Measurements from ENCODE around the gene SERGEF. TPM values are rescaled to one million over a fixed set of nuclear protein-coding genes. Genes with fewer than 3 reads are reported as not detected.
"Not testable (repeated sequence)": the region's sequence is repeated elsewhere in the genome, so short reads cannot be mapped to it uniquely, and the experiment has no call there.

SERGEF gene
- total RNA-seq, 1 donor from 2014 or later = 23.3 TPM

DNA sequence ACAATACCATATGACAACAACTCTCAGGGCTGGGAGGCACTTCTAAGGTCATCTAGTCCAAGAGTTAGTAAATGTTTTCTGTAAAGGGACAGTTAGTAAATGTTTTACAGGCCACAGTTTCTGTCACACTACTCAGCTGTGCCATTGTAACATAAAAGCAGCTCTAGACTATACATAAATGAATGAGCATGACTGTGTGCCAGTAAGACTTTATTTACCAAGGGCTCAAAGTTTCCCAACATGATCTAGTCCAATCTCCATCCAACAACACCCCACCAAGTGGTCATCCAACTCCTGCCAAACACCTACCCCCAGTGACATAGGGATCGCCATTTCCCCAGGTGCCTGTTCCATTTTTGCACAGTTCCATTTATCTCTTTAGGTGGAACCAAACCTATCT lies 12.1 kb downstream of the SERGEF start:
- DNase-seq (ENCODE audit: low read depth, low spot score) = no peak

DNA sequence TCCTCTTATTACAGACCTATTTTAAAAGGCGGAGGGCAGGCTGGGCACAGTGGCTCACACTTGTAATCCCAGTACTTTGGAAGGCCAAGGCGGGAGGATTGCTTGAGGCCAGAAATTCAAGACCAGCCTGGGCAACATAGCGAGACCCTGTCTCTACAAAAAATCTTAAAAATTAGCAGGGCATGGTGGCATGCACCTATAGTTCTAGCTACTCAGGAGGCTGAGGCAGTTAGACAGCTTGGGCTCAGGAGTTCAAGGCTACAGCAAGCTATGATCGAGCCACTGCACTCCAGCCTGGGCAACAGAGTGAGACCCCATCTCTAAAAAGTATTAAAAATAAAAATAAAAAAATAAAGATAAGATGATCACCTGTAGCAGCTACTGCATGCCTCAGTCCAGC lies 12.7 kb downstream of the SERGEF start:
- DNase-seq (ENCODE audit: low read depth, low spot score) = not testable (repeated sequence)

DNA sequence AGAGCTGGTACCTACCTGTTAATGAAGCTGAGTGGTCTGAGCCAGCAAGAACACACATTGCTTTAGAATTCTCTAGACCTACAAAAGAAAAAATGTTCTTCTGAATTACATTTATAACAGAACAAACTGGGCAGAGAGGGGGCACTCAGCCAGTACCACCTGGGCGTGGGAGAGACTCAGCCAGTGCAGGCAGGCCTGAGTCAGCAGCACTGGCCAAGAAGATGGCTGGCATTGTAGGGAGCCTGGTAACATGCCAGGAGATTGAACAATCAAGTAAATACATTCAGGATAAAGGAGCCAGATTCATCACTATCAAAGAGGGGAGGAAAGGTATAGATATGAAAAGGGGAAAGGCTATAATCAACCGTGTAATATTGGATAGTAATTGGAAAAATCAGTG lies 19.9 kb downstream of the SERGEF start:
- DNase-seq (ENCODE audit: low read depth, low spot score) = no peak

DNA sequence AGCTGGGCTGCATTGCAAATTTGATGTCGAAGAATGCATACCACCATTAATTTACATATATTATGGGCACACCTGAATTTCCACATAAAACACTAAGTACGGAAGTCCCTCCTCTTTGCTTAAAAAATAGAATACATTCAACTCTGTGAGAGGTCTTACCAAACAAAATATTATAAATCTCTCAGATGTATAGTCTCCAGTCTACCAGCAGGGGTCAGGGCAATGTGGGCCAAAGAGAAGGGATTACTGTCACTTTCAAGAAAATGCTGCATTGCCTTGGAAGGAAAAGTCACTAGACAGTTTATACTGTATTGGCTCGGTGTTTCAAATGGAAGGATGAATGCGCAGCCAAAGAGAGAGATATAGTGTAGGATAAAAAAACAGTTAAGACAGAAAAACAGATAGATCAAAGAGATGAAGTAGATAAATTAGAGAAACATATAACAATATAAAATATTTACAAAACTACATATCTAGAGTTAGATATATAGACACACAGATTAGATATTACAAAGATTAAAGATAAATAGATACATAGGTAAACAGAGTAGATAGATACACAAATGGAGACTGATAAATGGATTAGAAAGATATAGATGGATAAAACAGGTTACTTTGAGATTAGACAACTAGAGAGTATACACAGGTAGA lies 20.9 kb downstream of the SERGEF start:
- peak; percentile 43 for DNase-seq (ENCODE audit: low read depth, low spot score)

DNA sequence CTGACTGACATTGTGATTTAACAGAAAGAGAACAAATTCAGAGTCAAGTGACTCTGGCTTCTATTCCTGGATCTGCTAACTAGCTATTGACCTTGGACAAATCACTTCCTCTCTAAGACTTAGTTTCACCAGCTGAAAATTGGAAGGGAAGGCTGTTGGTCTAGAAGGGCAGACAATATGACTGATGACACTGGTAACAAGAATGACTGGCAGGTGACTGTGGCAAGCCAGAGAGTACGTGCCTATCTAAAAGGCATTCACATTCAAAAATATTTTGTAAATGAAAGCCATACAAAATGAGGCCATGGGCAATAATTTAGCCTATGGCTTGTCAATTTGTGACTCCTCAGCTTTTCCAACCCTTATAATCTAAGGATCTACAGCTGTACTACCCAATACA lies 23.5 kb downstream of the SERGEF start:
- DNase-seq (ENCODE audit: low read depth, low spot score) = no peak

DNA sequence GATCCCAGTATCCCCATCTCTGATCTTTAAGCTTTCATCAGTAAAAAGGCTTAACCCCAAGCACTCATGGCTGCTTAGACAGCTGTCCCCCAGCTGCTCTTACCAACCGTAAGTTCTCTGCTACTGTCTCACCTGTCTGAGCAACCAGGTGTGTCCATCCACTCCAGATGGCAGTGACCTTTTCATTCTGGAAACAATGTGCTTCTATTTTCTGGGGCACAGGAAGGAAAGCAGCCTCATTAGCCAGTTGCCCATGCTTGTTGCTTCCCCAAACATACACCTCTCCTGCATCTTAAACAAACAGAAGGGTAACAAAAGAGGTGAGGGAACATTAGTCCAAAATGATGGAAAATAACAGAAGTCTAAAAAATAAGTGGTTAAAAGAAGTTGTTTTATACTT lies 24.4 kb downstream of the SERGEF start:
- DNase-seq (ENCODE audit: low read depth, low spot score) = no peak

DNA sequence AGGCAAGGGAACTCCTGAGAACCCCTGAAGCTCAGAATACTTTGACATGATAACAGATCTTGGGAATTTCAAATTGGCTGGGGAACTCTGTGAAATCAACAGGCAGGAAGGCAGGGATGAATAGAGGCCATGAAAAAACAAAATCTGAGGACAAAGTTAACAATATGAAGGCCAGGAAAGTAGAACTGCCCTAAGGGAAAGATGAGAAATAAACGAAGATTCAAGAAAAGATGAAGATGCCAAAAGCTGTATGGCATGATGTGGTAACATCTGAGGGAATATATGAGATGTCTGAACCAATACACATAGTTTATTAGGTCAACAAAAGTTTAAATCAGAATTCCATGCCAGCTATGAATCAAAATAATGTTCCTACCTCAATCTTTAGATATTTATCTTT lies 25.0 kb downstream of the SERGEF start:
- no peak for DNase-seq (ENCODE audit: low read depth, low spot score)

DNA sequence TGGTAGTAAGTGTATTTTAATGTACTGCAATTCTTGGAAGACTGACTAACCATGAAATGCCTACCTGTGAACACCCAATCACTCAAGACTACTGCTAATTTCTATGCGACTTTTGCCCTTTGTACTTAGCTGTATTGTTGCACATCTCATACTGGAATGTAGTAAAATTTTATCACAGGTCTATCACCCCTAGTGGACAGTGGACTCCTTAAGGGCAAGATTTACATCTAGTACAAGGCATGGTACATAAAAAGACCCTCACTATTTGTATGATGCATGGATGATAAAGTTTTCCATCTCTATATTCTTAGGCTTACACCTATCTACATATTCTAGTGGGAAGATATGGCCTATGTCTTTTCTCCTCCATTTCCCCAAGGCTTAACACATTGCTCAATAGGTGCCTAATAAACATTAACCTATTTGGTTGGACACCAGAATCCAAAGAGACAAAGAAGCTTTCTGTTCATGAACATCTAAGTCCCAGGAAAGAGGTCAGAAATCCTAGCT lies 26.1 kb downstream of the SERGEF start:
- DNase-seq (ENCODE audit: low read depth, low spot score) = no peak

DNA sequence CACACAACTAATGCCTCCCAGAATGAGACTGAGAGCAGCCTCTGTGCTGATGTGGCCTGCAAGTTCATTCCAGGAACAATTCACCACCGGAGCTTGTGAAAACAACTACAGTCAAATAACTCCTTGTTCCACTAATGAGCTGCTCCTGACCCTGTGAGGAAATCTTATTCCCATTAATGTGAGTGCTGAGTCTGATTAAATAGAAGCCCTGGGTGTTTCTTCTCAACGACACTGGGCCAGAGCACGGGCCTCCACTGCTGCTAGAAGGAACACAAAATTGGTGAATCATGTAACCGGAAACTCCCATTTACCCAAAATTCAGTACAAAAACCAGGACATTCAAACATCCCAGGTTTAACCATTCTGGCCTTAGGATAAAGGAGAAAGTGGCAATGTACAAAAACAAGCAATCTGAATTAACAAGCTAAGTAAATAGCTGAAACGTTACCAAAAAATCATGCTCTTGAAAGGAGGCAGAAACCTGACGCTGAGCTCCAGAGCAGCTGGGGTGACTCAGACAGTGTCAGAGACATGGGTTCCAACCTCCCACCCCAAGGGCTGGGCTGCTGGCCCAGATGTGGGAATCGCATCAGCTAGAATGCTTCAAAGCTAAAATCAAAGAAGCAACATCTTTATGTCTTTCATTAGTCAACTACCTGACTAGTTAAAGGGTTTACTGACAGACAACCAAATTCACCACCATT lies 26.7 kb downstream of the SERGEF start:
- no peak for DNase-seq (ENCODE audit: low read depth, low spot score)

DNA sequence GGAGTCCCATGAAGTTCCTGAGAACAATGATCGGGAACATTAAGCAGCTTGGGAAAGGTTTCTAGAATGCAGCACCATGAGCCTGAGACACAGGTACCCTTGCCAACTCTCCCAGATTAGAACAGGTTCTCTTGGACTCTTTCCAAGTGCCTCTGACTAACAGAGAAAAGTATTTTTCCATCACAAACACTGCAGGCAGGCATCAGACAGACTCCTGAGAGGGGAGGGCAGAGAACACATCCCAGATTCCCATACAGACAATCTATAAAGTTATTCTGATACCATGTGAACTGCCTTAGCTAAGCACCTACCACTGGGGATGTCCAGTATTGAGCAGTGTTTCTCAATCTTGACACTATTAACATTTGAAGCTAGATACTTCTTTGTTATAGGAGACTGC lies 27.3 kb downstream of the SERGEF start:
- no peak for DNase-seq (ENCODE audit: low read depth, low spot score)

DNA sequence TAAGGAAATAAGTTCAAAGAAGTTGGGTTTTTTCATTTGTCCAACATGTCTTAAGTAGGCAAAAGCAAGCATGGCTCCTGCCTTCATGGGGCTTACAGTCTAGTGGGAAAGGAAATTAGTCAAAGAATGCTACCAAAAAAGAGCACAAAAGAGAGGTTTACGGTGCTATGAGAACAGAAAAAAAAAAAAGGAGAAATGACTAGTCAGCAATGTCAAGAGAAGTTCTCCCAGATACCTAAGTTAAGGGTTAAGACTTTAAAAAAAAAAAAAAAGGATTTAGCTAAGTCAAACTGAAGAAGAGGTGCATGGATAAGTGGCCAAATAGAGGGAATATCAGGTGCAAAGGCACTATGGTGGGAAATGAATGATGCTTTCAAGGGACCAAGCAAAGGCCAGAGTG lies 29.3 kb downstream of the SERGEF start:
- no peak for DNase-seq (ENCODE audit: low read depth, low spot score)

DNA sequence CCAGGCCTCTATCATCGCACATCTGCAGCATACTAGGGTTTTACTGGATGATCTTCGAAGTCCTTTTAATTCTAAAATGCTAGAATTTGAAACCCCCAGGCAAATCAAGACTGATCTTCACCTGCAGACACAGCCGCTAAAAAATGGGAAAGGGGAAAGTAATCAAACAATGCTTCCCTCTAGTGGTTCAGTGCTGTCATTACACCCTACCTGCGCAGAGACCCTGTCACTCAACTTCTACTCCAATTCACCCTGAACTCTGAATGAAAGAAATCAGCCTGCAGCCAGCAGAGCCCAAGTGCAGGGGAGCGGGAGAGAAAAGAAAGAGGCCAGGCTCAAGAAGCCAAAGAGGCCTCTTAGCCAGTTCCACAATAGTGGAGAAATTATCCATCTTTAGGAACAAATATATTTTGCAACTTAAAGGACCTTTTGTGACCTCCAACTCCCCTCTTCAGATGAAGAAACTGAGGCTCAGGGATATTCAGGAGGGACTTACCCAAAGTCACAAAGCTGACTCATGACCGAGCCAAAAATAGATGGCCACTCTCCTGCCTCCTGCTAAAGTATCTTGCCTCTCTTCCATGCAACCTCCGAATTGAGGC lies 33.0 kb downstream of the SERGEF start:
- no peak for DNase-seq (ENCODE audit: low read depth, low spot score)

DNA sequence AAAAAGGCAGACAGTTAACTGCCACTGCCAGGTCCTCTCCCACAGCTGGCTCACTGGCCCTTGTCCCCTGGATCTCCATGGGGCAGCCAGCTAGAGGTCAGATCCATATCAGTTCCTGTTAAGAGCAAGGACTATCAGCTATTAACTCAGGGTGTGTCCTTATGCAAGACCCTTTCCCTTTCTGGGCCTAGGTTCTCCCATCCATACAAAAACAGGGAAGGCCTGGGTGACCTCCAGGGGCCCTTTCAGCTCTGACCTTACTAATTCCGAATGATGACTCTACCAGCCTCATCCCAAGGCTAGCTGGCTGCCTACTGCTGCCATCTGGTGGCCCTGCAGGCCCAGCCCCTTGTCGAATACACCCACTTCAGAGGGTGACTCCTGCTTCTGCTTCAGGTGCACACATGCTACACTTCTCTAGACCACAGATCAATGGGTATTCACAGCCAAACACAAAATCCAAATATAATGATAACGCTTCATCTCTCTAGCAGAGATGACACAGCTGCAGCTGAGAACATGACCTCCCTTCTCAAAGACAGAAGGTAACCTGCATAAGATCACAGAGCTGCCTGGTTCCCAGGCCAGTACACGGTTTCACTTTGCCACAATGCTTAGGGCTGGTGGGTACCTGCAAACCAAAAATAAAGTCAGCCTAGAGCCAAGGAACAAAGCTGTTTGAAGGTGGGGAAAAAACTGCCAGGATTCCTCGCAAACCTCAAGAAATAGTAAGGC lies 34.1 kb downstream of the SERGEF start:
- DNase-seq (ENCODE audit: low read depth, low spot score) = no peak

DNA sequence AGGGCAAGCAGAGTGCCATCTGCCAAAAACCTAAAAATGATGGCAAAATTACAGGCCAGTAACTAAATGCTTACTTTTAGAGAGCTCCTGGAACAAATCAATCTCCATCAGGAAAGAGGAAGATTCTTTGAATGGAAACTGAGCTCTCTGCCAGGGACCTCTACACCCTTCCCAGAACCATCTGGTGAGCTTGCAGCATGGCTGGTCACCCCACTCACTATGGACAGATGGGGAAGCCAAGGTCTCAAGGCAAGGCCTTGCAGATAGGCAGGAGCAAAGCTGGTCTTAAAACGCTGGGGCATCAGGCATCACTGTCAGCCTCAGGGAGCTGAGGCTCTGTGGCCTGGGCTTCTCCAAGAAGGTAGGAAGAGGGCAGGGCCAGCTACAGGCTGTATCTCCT lies 36.2 kb downstream of the SERGEF start:
- no peak for DNase-seq (ENCODE audit: low read depth, low spot score)

DNA sequence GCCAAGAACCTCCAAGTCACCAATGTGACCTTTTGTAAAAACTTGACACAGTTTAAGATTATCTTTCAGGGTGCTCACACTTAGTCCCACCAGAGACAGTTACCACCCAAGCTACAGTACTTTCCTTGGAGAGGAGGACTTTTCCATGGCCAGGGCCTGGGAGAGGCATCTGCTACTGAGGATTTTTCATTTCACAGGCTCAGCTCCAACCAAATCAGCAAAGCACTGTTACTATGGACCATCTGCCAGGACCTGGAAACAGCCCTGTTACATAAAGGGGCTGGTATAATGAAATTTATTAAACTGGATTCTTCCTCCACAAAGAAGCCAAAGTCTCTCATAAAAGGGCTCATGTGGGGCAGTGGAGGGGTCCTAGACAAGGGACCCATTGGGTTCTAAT lies 38.6 kb downstream of the SERGEF start:
- DNase-seq (ENCODE audit: low read depth, low spot score) = no peak

DNA sequence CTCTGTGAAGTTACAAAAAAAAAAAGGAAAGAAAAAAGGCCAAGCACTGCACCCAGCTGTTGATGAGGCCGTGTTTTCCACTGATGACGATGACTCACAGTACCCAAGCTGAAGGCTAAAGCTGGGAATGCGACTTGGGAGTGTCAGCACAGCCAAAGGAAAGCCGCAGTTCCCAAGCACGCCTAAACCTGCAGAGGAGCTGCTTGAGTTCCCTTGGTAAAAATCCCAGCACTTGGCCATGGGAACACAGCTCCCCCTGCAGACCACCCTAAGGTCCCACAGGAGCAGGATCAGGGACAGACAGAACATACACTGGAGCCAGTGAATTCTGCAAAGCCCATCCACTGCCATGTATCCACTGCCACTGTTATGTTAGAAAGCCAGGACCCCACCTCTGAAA lies 39.9 kb downstream of the SERGEF start:
- DNase-seq (ENCODE audit: low read depth, low spot score) = no peak

DNA sequence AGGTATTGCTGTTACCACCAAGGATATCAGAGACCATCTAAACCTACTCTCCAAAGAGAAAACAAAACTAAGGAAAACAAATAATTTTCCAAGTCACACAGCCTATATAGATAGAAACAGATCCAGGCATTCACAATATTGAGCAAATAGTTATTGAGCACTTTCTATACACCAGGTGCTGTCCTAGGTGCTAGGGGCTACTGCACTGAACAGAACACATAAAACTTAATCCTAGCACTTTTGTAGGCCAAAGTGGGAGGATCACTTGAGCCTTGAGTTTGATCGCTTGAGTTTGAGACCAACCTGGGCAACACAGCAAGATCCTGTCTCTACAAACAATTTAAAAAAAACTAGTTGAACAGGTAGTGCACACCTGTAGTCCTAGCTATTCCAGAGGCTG lies 44.6 kb downstream of the SERGEF start:
- no peak for DNase-seq (ENCODE audit: low read depth, low spot score)

DNA sequence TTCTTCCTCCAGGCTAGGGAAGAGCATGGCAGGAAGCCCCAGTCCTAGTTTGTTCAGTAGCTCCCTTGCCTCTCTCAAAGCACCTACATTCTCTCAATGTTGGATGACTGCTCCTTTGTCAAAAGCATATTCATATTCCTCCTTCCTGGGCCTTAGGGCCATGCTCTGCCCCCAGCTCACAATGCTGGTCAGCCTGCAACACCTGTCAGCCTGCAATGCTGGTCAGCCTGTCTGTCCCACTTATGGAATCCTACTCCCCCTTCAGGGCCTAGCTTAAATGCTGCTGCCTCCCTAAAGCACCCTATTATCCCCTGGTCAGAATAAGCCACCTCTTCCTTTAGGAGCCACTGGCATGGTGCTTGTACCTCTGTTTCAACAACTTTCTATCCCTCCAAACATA lies 45.2 kb downstream of the SERGEF start:
- DNase-seq (ENCODE audit: low read depth, low spot score) = no peak

DNA sequence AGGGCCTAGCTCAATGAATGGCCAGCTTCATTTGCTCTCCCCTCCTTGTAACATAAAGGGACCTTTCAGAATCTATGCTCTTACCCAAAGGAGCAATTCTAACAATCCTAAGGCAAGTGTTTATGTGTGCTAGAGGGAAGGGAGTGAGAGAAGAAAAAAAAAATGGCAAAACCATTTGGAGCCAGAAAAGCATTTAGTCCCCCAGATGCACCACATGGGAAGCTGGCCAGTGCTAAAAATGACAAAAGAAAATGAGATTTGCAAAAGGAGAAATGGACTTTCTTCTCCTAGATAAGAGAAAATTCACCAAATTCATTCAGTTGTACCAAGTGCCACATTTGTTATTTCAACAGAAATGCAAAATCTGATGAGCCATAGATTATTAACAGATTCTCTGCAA lies 52.8 kb downstream of the SERGEF start:
- DNase-seq (ENCODE audit: low read depth, low spot score) = no peak

DNA sequence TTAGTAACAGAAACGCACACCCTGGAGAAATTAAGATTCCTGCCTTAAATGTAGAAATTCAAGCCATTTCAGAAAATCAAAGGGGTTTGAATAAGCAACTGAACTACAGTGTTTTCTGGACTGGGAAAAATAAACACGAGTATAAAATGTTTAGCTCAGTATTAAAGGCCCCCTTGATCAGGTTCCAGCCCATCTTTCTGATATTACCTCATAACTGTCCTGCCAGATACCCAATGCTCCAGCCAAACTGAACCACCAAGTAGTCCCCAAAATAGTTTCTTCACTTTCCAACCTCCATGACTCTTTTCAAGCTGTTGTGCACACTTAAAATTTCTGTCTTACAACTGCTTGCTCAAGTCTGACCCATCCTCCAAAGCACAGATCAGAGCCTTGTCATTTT lies 54.4 kb downstream of the SERGEF start:
- no peak for DNase-seq (ENCODE audit: low read depth, low spot score)

DNA sequence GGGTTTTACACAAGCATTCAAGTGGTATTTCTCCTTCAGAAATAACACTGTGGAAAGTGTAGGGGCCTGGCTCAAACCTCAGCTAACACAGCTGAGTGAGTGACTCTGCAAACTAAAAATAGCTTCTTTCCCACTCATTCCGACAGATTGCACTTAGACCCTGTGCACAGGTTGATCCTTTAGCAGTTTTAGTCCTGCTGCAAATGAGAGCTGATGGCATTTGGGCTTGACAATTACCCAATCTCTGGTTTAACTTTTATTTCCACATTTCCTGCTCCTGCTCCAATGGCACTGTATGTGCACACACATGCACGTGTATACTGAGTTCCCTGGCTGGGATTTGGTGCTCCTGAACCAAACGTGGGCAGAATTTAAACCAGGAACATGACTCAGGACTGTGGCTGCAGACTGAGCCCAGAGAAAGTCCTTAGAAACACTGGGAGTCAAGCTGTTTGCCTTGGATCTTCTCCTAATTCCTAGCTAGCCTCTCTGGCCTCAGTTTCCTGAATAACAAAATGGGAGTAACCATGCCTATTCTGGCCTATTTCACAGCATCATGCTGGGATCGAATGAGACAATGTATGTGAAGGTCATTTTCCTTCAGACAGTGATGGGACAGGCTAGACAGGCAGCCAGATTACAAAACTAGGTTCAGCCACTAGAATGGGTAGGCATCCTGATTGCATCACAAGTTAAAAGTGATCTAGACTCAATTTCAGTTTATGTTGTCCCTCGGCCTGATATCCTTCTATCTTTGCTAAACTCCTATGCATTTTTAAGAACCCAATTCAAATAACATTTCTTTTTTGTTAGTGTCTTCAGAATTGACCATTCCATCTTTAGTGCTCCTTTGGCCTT lies 58.2 kb downstream of the SERGEF start:
- no peak for DNase-seq (ENCODE audit: low read depth, low spot score)

Measured in pulmonary artery endothelial cell (primary cell).